Testis (tissue), 3 donors: ENCODE data around the gene IFT27. TPM values are rescaled to one million over a fixed set of nuclear protein-coding genes. Genes with fewer than 3 reads are reported as not detected.

ENCODE experiments used
- DNase-seq: peaks from one replicate; pipeline ENCODE4 v3.0.0-alpha.2; 2019
- H3K27ac ChIP-seq, 2 donors: fragments of 200-600 bp; sonication (generic); one replicate each; pipeline ENCODE4 v1.5.1; 2019
- H3K27me3 ChIP-seq: fragments of 200-600 bp; sonication (generic); one replicate; pipeline ENCODE4 v1.5.1; 2019
- H3K36me3 ChIP-seq: fragments of 200-600 bp; sonication (generic); one replicate; pipeline ENCODE4 v1.5.1; 2017; ENCODE audit warnings: low read depth; ENCODE audit errors: missing control alignments
- H3K4me1 ChIP-seq: fragments of 200-600 bp; sonication (generic); one replicate; pipeline ENCODE4 v1.5.1; 2019
- H3K4me3 ChIP-seq, 2 donors: fragments of 200-600 bp; sonication (generic); one replicate each; pipeline ENCODE4 v1.5.1; 2017 to 2019
- H3K9me3 ChIP-seq: fragments of 200-600 bp; sonication (generic); one replicate; pipeline ENCODE4 v1.5.1; 2017
- POLR2A ChIP-seq: fragments of 450-650 bp; IDR thresholded peaks from one replicate; pipeline ENCODE4 v1.6.1; 2017; ENCODE audit warnings: antibody characterized with exemption, mild to moderate bottlenecking, moderate library complexity
- WGBS, 2 donors: methylation state at CpG; one replicate each; pipeline ENCODE4 v1.1.5; 2018; 5-methylcytosine and 5-hydroxymethylcytosine counted together
- intact Hi-C: fragments of 100-400 bp; cut with DNase I; formaldehyde crosslinking; loops from one replicate; pipeline ENCODE4 v1.15.1; 2023; ENCODE audit warnings: low total_unique reads
- polyA plus RNA-seq: library from polyadenylated mRNA; stranded (reverse); fragments of 350-450 nt; fragmentation: Illumina TruSeq; extraction: RNeasy Lipid Tissue Mini Kit (QIAGEN cat#74804); gene quantifications from one replicate; pipeline ENCODE4 v1.2.3, GENCODE V29; 2014; ENCODE audit warnings: low read depth, low replicate concordance; ENCODE audit not compliant: insufficient read depth
- total RNA-seq, 2 donors: library from RNA; depleted of rRNA; stranded (reverse); fragments of >200 nt; gene quantifications; one replicate each; pipeline ENCODE4 v1.2.3, GENCODE V29; 2016
- TF ChIP-seq, protein P1 (sequence below), 3 experiments: fragments of 450-650 bp in 2 of 3; fragments of 200-600 bp in 1 of 3; sonication (generic) in 1 of 3; IDR thresholded peaks; one replicate each; pipeline ENCODE4 v1.5.1; 2016 to 2019; ENCODE audit warnings: antibody characterized with exemption in 3 of 3, mild to moderate bottlenecking in 2 of 3, moderate library complexity in 1 of 3

IFT27 gene
- total and polyA plus RNA-seq, 3 donors from 2014 or later = 28.2 to 56.3 (median 32.4) TPM

DNA sequence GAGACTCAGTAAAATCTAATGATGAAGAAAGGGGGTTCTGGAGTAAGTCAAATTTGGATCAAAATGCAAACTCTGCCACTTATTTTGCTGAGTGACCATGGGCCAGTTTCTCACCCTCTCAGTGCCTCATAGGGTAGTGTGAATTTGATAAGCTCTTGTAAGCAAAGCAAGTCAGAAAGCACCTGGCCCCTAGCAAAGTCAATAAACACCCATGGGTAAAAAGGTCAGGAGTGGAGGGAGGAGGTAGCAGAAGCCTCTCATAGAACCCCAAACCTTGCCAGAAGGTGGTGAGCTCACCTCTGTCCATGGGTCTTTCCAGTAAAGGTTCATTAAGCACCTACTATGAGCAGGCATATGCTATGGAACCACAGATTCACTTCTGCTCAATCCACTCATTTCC is 53.9 kb downstream of the IFT27 start:
- Histone ChIP-seq H3K9me3 (no peaks in the 10 kb centered on the region), H3K27ac (no peak overlapping the region), H3K4me1 (no peaks in the 10 kb centered on the region), H3K4me3 (no peak overlapping the region), H3K27me3 (no peaks in the 10 kb centered on the region), H3K36me3 (no peaks in the 10 kb centered on the region)
- no peak for DNase-seq
- TF ChIP-seq, protein P1, sequence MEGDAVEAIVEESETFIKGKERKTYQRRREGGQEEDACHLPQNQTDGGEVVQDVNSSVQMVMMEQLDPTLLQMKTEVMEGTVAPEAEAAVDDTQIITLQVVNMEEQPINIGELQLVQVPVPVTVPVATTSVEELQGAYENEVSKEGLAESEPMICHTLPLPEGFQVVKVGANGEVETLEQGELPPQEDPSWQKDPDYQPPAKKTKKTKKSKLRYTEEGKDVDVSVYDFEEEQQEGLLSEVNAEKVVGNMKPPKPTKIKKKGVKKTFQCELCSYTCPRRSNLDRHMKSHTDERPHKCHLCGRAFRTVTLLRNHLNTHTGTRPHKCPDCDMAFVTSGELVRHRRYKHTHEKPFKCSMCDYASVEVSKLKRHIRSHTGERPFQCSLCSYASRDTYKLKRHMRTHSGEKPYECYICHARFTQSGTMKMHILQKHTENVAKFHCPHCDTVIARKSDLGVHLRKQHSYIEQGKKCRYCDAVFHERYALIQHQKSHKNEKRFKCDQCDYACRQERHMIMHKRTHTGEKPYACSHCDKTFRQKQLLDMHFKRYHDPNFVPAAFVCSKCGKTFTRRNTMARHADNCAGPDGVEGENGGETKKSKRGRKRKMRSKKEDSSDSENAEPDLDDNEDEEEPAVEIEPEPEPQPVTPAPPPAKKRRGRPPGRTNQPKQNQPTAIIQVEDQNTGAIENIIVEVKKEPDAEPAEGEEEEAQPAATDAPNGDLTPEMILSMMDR (IDR thresholded peaks at IDR 0.05) = no peak
- no peak for TF ChIP-seq POLR2A
- intact Hi-C loops = no loop called here

DNA sequence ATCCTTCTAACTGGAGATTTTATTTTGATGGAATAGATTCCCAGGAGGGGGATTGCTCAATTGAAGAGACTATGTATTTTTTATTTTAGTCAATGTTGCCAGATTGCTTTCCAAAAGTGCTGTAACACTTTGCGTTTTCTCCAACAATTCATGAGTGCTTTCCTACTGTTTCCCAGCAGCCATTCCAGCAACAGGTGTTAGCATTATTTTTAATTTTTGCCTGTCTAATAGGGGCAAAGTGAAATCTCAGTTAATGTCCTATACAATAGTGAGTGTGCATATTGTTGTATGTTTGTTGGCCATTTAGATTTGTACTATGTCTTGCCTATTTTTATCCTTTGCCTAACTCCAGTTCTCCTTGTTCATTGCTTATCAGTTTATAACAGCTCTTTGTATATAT is 60.3 kb downstream of the IFT27 start:
- H3K4me3 ChIP-seq = no peak overlapping the region
- TF ChIP-seq, protein P1 (IDR thresholded peaks at IDR 0.05) = no peak
- TF ChIP-seq POLR2A = no peak
- DNase-seq = no peak
- 96 to 100% methylated on average over 1 of the region's 1 CpG for WGBS, 2 donors
- no peaks in the 10 kb centered on the region for H3K27me3 ChIP-seq
- no peaks in the 10 kb centered on the region for H3K4me1 ChIP-seq
- intact Hi-C loops = no loop called here
- no peaks in the 10 kb centered on the region for H3K36me3 ChIP-seq
- no peaks in the 10 kb centered on the region for H3K9me3 ChIP-seq
- H3K27ac ChIP-seq = no peak overlapping the region

DNA sequence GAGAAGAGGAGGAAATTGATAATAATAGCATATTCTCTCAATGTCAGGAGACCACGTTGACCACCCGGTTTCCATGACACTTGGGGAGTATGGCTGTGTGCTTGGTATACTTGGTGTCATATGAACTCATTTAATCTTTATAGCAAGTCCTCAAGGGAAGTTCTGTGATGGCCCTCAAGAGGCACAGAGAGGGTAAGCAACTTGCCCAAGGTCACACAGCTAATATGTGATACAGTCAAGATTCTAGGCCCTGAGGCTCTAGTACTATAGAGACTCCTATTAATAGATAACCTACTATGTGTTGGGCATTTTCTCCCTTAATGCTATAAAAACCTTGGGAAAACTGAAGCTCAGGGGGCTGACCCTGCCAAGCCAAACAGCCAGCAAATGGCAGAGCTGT is 61.8 kb downstream of the IFT27 start:
- TF ChIP-seq POLR2A = no peak
- TF ChIP-seq, protein P1 (IDR thresholded peaks at IDR 0.05) = no peak
- no peaks in the 10 kb centered on the region for H3K4me1 ChIP-seq
- 70 to 85% methylated on average over 2 of the region's 2 CpGs for WGBS, 2 donors
- no peak for DNase-seq
- no peaks in the 10 kb centered on the region for H3K9me3 ChIP-seq
- no peak overlapping the region for H3K27ac ChIP-seq
- H3K4me3 ChIP-seq = no peak overlapping the region
- intact Hi-C loops = no loop called here
- H3K27me3 ChIP-seq = no peaks in the 10 kb centered on the region
- H3K36me3 ChIP-seq = no peaks in the 10 kb centered on the region

DNA sequence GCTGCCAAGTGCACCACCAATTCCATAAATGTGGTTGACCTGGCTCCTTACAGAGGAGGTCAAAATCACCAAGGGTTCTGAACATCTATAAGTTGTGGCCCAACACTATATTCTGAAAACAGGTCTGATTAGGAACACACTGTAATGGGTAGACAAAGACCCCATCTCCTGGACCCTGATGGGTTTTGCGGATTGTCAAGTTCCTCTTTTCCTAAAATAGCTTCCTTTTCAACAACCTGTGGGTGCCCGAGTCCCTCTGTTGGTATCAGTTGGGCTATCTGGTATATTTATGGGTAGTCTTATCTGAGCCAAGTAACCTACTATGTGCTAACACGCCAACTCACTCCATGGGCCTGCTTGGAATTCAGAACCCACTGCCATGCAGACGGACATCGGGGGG is 62.5 kb downstream of the IFT27 start:
- Histone ChIP-seq H3K4me1 (no peaks in the 10 kb centered on the region), H3K27me3 (no peaks in the 10 kb centered on the region), H3K27ac (no peak overlapping the region), H3K9me3 (no peaks in the 10 kb centered on the region), H3K4me3 (no peak overlapping the region), H3K36me3 (no peaks in the 10 kb centered on the region)
- 83 to 89% methylated on average over 4 to 5 of the region's 5 CpGs for WGBS, 2 donors
- intact Hi-C loops = no loop called here
- TF ChIP-seq POLR2A = no peak
- no peak for DNase-seq

Other genes with a start within 250 kb of the IFT27 start
- gene EIF3D, start 247.0 kb downstream of the IFT27 start, total RNA-seq = 100 to 1,000 TPM; 150 to 163 TPM
- 176 TPM for gene EIF3D, start 247.0 kb downstream of the IFT27 start, polyA plus RNA-seq
- under 1 TPM in 1 of 2 donors, not detected in 1; 0.19 TPM for gene CACNG2, start 72.4 kb downstream of the IFT27 start, total RNA-seq
- gene CACNG2, start 72.4 kb downstream of the IFT27 start, polyA plus RNA-seq = not detected
- 1 to 10 TPM in 1 of 2 donors, not detected in 1; 3.0 TPM for gene PVALB, start 40.9 kb upstream of the IFT27 start, total RNA-seq
- 2.3 TPM for gene PVALB, start 40.9 kb upstream of the IFT27 start, polyA plus RNA-seq
- 1 to 10 TPM; 2.7 to 6.8 TPM for gene NCF4, start 84.9 kb upstream of the IFT27 start, total RNA-seq
- 7.1 TPM for gene NCF4, start 84.9 kb upstream of the IFT27 start, polyA plus RNA-seq
- 1 to 10 TPM; 2.3 to 2.6 TPM for gene CSF2RB, start 137.5 kb upstream of the IFT27 start, total RNA-seq
- 4.0 TPM for gene CSF2RB, start 137.5 kb upstream of the IFT27 start, polyA plus RNA-seq
- 10 to 100 TPM; 18.0 to 20.9 TPM for gene TST, start 243.3 kb upstream of the IFT27 start, total RNA-seq
- 18.2 TPM for gene TST, start 243.3 kb upstream of the IFT27 start, polyA plus RNA-seq
- 100 to 1,000 TPM in 1 of 2 donors, 10 to 100 TPM in 1; 99.6 to 114 TPM for gene MPST, start 243.6 kb upstream of the IFT27 start, total RNA-seq
- gene MPST, start 243.6 kb upstream of the IFT27 start, polyA plus RNA-seq = 64.1 TPM